IgD-negative memory B cell (primary cell): ENCODE results near the gene ZNF580. TPM values are rescaled to one million over a fixed set of nuclear protein-coding genes. Genes with fewer than 3 reads are reported as not detected.

Experiments
- H3K27ac Mint-ChIP-seq, 3 donors: one replicate each; pipeline ENCODE4 v1.8.0; 2020 to 2022; ENCODE audit warnings: mild to moderate bottlenecking in 3 of 3, mixed read lengths in 3 of 3, moderate library complexity in 1 of 3
- H3K27me3 Mint-ChIP-seq: one replicate; pipeline ENCODE4 v1.8.0; 2021; ENCODE audit warnings: mixed read lengths
- H3K36me3 Mint-ChIP-seq: one replicate; pipeline ENCODE4 v1.8.0; 2020; ENCODE audit warnings: mild to moderate bottlenecking, mixed read lengths
- H3K4me1 Mint-ChIP-seq, 3 donors: one replicate each; pipeline ENCODE4 v1.8.0; 2020 to 2022; ENCODE audit warnings: mixed read lengths in 3 of 3, mild to moderate bottlenecking in 1 of 3
- H3K4me3 Mint-ChIP-seq, 4 donors: one replicate each; pipeline ENCODE4 v1.8.0; 2020 to 2022; ENCODE audit warnings: mild to moderate bottlenecking in 4 of 4, mixed read lengths in 4 of 4, moderate library complexity in 3 of 4
- H3K9me3 Mint-ChIP-seq, 3 donors: one replicate each; pipeline ENCODE4 v1.8.0; 2020 to 2021; ENCODE audit warnings: mixed read lengths in 3 of 3, mild to moderate bottlenecking in 1 of 3
- polyA plus RNA-seq: library from polyadenylated mRNA; unstranded; fragments of 300-500 nt; fragmentation: Illumina TruSeq; gene quantifications from one replicate; pipeline ENCODE4 v1.2.3, GENCODE V29; 2021

ZNF580 gene, protein sequence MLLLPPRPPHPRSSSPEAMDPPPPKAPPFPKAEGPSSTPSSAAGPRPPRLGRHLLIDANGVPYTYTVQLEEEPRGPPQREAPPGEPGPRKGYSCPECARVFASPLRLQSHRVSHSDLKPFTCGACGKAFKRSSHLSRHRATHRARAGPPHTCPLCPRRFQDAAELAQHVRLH
- polyA plus RNA-seq: 38.4 TPM

DNA sequence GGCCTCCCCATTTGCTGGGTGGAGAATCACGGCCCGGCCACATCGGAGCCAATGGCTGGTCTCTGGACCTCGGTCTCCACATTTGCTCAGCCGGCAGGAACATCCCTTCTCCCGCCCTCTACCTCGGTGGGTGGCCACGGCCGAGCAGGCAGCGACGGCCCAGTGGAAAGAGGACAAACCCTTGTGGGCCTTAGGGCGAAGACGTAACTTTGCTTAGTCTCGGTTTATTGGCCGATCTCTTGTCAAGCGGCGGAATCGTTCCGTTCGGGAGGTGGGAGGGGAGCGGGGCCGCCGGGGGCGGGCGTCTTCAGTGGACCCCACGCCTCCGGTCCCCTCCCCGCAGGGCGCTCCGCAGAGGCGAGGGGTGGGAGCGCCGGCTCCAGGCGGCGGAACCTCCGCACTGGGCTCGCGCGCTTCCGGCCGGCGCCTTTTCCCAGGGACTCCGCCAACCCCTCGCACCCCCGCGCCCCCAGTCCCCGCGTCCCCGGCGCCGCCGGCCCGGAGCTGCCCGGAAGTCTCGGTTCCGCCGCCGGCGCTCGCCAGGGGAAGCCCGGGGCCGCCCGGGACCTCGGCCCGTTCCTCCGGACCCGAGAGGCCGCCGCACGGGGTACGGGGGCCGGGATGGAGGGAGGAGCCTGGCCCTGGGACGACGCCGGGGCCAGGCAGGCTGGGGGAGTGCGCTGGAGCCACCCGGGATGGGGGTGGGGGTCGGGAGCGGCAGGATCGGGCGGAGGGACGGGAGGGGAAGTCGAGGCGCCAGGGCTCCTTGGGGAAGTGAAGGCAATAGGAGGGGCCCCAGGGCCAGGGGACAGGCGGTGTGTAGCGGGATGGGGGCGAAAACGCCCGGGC lies at the start of gene ZNF580:
Gene ZNF580 (plus strand): TSS at position 426 of the 849 bp plus-strand sequence. CDS start 1,507 bp downstream, outside the sequence.
- H3K4me1 Mint-ChIP-seq: peaks cover 25 to 56% (median 51%) of the 10 kb centered on the region in 3 donors
- H3K27ac Mint-ChIP-seq: peak within 1 kb of the TSS; percentile 92 to 97 (median 95)
- H3K27me3 Mint-ChIP-seq: no peaks in the 10 kb centered on the region
- H3K4me3 Mint-ChIP-seq: peak within 1 kb of the TSS; percentile 86 to 96 (median 90)
- H3K36me3 Mint-ChIP-seq: peaks cover 4% of the 10 kb centered on the region
- H3K9me3 Mint-ChIP-seq: peaks cover 0 to 2% (median 0%) of the 10 kb centered on the region in 3 donors

DNA sequence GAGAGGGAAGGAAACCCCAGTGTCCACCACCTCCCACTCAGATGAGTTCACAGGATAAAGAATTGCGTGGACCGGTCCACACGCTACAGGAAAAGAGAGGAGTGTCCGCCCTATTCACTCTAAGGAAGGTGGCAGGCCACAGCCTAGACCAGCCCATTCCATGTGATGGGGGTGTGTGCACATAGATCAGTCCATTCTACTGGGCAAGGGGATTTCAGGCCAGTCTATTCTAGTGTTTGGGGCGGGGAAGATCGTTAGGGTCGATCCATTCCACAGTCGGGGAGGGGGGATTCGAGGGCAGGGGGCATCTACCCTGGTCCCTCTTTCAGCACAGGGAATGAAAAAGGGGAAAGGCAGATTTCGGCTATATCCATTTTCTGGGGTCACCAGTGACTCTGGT lies 49.2 kb upstream of the ZNF580 start:
- Mint-ChIP-seq H3K9me3 (peaks cover 0 to 10% (median 0%) of the 10 kb centered on the region in 3 donors), H3K27me3 (peaks cover 10% of the 10 kb centered on the region), H3K4me3 (no peak overlapping the region), H3K27ac (no peak overlapping the region), H3K36me3 (peaks cover 18% of the 10 kb centered on the region), H3K4me1 (peaks cover 5 to 11% (median 11%) of the 10 kb centered on the region in 3 donors)

DNA sequence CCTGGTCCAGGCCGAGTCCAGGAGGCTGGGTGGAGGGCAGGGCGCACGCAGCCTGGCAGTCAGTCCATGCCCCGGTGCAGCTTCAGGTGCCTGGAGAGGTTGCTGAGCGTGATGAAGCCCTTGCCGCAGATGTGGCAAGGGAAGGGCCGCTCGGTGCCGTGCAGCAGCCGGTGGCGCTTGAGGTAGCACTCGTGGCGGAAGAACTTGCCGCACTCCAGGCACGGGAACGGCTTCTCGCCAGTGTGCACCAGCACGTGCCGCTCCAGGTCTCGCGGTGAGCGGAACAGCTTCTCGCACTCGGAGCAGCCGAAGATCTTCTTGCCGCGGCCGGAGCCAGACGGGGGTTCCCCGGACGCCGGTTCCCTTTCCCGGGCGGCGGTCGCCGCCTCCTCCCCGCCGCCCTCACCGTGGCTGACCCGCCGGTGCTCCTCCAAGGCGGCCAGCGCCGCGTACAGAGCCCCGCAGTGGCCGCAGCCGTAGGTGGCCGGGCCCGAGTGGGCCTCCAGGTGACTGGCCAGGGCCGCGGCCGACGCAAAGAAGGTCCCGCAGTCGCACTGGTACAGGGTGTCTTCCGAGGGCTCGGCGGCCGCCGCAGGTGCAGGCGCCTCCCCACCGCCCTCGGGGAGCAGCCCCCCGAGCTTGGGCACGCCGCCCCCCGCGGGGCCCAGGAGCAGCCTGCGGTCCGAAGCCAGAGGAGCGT lies 48.3 kb upstream of the ZNF580 start:
- H3K4me1 Mint-ChIP-seq: peaks cover under 1 to 5% (median 3%) of the 10 kb centered on the region in 3 donors

DNA sequence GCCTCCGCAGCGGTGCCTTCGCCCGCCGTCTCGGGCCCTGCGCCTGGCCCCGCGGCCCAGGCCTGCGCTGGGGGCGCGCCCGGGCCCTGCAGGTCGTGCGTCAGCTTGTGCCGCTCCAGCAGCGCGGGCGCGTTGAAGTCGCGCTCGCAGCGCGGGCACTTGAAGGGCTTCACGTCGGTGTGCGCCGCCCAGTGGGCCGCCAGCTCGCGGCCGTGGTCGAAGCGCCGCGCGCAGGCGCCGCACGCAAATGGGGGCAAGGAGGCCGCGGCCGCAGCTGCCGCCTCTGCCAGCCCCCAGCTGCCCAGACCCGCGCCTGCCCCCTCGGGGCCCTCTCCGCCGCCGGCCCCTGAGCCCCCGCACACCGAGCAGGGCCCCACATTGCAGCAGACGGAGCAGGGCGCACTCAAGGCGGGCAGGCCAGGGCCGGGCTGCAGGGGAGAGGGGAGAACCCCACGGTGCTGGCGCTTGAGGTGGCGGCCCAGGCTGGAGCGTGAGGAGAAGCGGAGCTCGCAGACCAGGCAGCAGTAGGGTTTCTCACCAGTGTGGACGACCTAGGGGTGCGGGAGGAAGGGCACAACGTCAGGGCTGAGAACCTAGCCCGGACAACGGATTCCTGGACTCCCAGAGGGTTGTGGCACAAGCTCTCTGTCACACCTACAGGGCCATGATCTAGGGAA lies 47.6 kb upstream of the ZNF580 start:
- peaks cover 5% of the 10 kb centered on the region for H3K27me3 Mint-ChIP-seq
- H3K9me3 Mint-ChIP-seq: peaks cover 0 to 10% (median 0%) of the 10 kb centered on the region in 3 donors
- H3K4me1 Mint-ChIP-seq: peaks cover 0 to 5% (median 3%) of the 10 kb centered on the region in 3 donors
- no peak overlapping the region for H3K4me3 Mint-ChIP-seq
- no peak overlapping the region for H3K27ac Mint-ChIP-seq
- H3K36me3 Mint-ChIP-seq: peaks cover 21% of the 10 kb centered on the region

More for the DNA sequence above, 48.3 kb upstream of the ZNF580 start:
- peaks cover 5% of the 10 kb centered on the region for H3K27me3 Mint-ChIP-seq
- H3K36me3 Mint-ChIP-seq: peaks cover 21% of the 10 kb centered on the region
- no peak overlapping the region for H3K4me3 Mint-ChIP-seq
- peaks cover 0 to 10% (median 0%) of the 10 kb centered on the region in 3 donors for H3K9me3 Mint-ChIP-seq
- no peak overlapping the region for H3K27ac Mint-ChIP-seq

DNA sequence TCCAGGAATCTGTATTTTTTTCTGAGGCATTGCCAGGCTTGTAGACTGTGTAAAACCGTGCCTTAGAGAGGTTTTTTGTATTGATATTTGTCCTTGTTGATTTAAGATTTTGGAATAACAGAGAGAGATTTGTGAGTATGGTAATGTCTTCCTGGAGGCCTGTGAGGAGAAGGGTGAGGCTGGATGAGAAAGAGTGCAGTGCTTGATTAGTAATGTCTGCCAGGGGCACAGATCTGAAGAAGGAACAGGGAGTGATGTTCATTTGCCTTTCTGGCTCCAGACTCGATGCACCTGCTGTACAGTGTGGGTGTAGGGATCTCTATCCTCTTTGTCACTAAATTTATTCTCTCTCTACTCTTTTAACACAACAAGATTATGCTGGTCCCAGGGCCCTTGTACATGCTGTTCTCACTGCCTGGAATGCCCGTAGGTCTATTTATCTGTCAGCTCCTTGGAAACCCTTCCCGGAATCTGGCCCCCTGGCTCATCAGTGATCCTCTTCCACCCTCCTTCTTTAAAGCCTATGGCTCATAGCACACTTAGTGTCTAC lies 45.7 kb upstream of the ZNF580 start:
- Mint-ChIP-seq H3K27ac (peak overlapping the region in 2 of 3 donors; percentile 24 to 32), H3K4me3 (peak overlapping the region in 1 of 4 donors; percentile 5), H3K9me3 (peaks cover 0 to 15% (median 0%) of the 10 kb centered on the region in 3 donors), H3K36me3 (peaks cover 24% of the 10 kb centered on the region), H3K4me1 (peaks cover 4 to 5% (median 5%) of the 10 kb centered on the region in 3 donors), H3K27me3 (peaks cover 5% of the 10 kb centered on the region)

DNA sequence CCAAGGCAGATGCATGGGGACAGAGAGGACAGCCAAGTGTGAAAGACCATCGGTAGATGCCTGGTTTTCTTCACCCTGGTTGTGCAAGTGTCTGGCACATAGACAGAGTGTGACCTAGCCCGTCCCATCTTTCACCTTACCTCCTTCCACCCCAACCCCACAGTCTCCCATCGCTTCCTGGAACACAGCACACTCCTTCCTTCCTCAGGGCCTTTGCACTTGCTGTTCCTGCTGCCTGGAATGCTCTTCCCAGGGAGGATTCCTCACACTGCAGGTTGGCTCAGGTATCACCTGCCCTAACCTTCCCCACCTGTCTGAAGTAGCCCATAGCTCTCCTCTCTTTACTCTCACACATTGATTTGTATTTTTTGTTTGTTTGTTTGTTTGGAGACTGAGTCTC lies 44.5 kb upstream of the ZNF580 start:
- peaks cover 24% of the 10 kb centered on the region for H3K36me3 Mint-ChIP-seq
- H3K27ac Mint-ChIP-seq: no peak overlapping the region
- peaks cover 1% of the 10 kb centered on the region for H3K27me3 Mint-ChIP-seq
- peaks cover 4 to 10% (median 8%) of the 10 kb centered on the region in 3 donors for H3K4me1 Mint-ChIP-seq
- H3K4me3 Mint-ChIP-seq: peak overlapping the region in 1 of 4 donors; percentile 5
- H3K9me3 Mint-ChIP-seq: peaks cover 0 to 15% (median 0%) of the 10 kb centered on the region in 3 donors

DNA sequence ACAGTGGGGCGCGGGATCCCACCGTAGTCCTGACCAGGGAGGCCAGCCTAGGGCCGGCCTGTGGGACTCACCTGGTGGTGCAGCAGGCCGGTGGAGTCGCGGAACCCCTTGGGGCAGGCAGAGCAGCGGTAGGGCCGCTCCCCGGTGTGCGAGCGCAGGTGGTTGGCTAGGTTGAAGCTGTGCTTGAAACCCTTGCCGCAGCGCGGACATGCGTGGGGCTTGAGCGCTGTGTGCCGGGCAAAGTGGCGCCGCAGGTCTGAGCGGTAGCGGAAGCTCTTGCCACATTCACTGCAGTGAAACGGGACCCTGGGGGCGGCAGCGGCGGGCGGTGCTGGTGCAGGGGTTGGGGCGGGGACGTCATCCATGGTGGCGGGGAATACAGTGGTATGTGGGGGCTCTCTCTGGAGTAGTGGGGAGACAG lies 43.3 kb upstream of the ZNF580 start:
- Mint-ChIP-seq H3K27ac (no peak overlapping the region), H3K9me3 (peaks cover 0 to 15% (median 0%) of the 10 kb centered on the region in 3 donors), H3K4me1 (peaks cover 4 to 14% (median 8%) of the 10 kb centered on the region in 3 donors), H3K36me3 (peaks cover 21% of the 10 kb centered on the region), H3K4me3 (no peak overlapping the region), H3K27me3 (no peaks in the 10 kb centered on the region)

DNA sequence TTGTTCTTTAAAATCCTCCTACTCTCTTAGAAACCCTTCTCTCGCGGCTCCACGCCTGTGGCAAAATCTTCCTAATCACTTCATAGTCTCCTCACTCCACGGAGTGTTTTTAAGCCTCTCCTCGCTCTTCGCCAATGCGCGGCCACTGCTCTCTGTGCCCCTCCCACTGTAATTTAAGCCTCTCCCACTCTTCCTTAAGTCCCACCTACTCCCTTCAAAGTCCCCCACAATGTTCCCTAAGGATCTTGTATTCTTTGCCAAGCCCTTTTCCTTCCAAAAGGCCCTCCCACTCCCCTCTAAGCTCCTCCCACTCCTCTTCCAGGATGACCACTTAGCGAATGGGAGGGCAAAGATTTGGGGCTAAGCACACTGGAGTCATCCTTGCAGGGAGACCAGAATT lies 42.8 kb upstream of the ZNF580 start:
- H3K27me3 Mint-ChIP-seq: no peaks in the 10 kb centered on the region
- no peak overlapping the region for H3K27ac Mint-ChIP-seq
- H3K9me3 Mint-ChIP-seq: peaks cover 0 to 15% (median 0%) of the 10 kb centered on the region in 3 donors
- H3K36me3 Mint-ChIP-seq: peaks cover 21% of the 10 kb centered on the region
- H3K4me1 Mint-ChIP-seq: peaks cover 4 to 14% (median 8%) of the 10 kb centered on the region in 3 donors
- peak overlapping the region in 3 of 4 donors; percentile 39 to 99 (median 93) for H3K4me3 Mint-ChIP-seq

DNA sequence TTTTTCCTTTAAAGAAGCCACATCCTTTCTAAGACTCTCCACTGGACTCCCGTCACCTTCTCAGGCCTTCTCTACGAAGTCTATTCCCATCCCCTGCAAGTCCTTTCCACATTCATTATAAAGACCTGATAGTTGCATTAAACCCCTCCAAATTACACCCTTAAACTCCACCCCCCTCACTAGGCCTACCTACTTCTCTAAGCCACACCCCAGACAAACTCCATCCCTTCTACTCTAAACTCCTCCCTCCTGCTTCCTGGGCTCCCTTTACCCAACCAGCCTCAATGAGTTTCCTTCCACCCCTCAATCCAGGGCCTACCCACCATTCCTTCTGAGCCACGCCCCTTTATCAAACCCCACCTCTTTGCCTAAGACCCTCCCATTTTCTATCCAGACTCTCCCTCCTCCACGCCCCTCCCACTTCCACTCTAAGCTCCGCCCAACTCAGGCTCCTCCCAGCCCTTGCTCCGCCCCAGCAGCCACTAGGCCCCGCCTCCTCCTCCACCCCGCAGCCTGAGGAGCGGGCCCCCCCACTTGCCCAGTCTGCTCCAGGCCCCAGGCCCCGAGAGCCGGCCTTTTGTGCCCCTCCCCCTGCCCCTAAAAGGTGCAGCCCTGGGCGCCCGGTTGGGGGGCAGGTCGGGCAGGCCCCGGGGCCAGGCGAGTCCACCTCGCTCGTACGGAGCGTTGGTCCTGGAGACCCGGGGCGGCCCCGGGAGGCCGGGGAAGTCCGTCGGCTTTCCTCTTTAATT lies 41.9 kb upstream of the ZNF580 start:
- peak overlapping the region; percentile 93 to 100 (median 99) for H3K4me3 Mint-ChIP-seq
- peaks cover 0 to 15% (median 0%) of the 10 kb centered on the region in 3 donors for H3K9me3 Mint-ChIP-seq
- peaks cover 18% of the 10 kb centered on the region for H3K36me3 Mint-ChIP-seq
- H3K4me1 Mint-ChIP-seq: peaks cover 8 to 14% (median 10%) of the 10 kb centered on the region in 3 donors
- peak overlapping the region; percentile 93 to 99 (median 99) for H3K27ac Mint-ChIP-seq
- no peaks in the 10 kb centered on the region for H3K27me3 Mint-ChIP-seq

DNA sequence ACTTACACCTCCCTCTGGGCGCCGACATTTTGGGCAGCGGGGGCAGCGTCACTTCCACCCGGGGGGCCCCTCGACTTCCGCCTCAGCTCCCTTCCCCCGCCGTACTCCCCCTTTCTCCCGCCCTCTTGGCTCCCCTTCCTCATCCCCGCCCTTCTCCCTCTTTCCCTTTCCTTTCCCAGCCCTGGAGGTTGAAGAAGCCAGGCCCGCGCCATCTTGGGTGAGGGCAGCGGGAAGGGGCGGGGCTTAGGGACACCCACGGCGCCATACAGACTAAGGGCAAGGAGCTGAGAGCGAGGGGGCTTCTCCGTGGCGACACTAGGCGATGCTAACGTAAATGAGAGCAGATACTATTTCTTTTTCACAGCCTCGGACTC lies 41.3 kb upstream of the ZNF580 start, which contains the start of gene FIZ1:
Gene FIZ1 (minus strand): TSS at position 50 of the 374 bp plus-strand sequence. CDS start 1,652 bp downstream, outside the sequence.
- H3K4me1 Mint-ChIP-seq: peaks cover 8 to 15% (median 11%) of the 10 kb centered on the region in 3 donors
- H3K9me3 Mint-ChIP-seq: peaks cover 0 to 15% (median 0%) of the 10 kb centered on the region in 3 donors
- peak within 1 kb of the TSS; percentile 93 to 99 (median 99) for H3K27ac Mint-ChIP-seq
- peaks cover 18% of the 10 kb centered on the region for H3K36me3 Mint-ChIP-seq
- H3K4me3 Mint-ChIP-seq: peak within 1 kb of the TSS; percentile 93 to 100 (median 99)
- no peaks in the 10 kb centered on the region for H3K27me3 Mint-ChIP-seq

DNA sequence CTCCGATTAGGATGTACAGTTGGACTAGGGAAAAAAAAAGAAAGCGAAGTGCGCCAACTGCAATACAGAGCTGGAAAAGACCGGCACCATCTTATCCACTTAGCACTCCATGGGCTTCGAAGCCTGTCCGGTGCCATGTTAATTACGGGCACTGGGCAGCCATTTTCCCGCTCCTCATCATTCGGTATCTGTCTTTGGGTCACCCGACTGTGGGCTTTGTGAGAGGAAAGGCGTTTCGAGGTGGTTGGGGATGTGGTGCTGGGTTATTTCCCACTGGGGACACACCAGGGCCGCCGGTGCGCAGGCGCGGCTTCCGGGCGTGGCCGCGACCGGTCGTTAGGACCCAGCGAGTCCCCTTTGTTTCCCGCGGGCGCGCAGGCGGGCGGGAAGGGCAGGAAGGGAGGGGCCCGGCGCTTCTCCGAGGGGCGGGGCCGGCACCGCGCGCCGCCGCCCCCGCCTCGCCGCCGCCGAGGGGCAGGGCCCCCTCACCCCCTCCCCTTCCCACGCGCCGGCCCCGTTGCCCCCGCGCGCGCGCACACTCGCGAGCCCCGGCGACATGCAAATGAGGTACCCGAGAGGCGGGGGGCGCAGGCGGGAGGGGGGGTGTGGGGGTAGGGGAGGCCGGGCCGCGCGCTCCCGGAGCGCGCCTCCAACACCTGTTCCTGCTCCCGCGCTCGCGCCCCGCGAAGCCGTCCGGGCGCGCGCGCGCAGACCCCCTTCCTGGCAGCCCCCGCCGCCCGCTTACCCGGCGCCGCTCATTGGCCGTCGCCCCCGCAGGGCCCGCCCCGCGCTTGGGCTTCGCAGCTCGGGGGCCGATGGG lies 40.8 kb upstream of the ZNF580 start, which contains the start of gene ZNF524:
Gene ZNF524 (plus strand): TSS at position 447 of the 820 bp plus-strand sequence. CDS start 1,825 bp downstream, outside the sequence.
- peaks cover 5 to 17% (median 15%) of the 10 kb centered on the region in 3 donors for H3K4me1 Mint-ChIP-seq
- H3K9me3 Mint-ChIP-seq: peaks cover 0 to 11% (median 0%) of the 10 kb centered on the region in 3 donors
- peak within 1 kb of the TSS; percentile 93 to 99 (median 99) for H3K27ac Mint-ChIP-seq
- H3K27me3 Mint-ChIP-seq: no peaks in the 10 kb centered on the region
- H3K4me3 Mint-ChIP-seq: peak within 1 kb of the TSS; percentile 93 to 100 (median 99)
- peaks cover 14% of the 10 kb centered on the region for H3K36me3 Mint-ChIP-seq

DNA sequence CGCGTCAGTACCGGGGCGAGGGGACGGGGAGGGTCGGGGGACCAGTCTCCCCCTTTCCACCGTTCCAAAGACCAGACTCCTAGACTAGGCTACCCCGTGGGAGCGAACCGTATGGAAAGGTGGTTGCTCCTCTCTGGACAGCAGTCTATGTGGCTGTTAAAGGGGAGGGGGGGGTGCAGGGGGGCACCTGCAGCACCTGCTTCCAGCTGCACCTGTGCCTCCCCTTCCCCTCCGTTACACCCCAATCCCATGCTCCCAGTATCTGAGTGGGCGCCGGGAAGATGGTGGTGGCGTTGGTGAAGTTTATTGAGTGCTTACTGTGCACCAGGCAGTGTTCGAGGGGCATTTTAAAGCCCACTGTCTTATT lies 40.2 kb upstream of the ZNF580 start:
- peaks cover 8% of the 10 kb centered on the region for H3K36me3 Mint-ChIP-seq
- H3K4me3 Mint-ChIP-seq: peak overlapping the region; percentile 79 to 93 (median 89)
- peaks cover 4 to 17% (median 15%) of the 10 kb centered on the region in 3 donors for H3K4me1 Mint-ChIP-seq
- peak overlapping the region in 2 of 3 donors; percentile 43 to 89 for H3K27ac Mint-ChIP-seq
- H3K9me3 Mint-ChIP-seq: peaks cover 0 to 7% (median 0%) of the 10 kb centered on the region in 3 donors
- no peaks in the 10 kb centered on the region for H3K27me3 Mint-ChIP-seq
